HG02840 (cell line): Measurements from ENCODE around the gene NAPB.
A peak's percentile ranks its signal among the peaks of the same experiment; 100 is the strongest.

Experiments used
- ATAC-seq: cut with Tn5 transposase; IDR thresholded peaks from one replicate; pipeline ENCODE4 v1.9.1; 2021; ENCODE audit warnings: mild to moderate bottlenecking, moderate library complexity, moderate number of reproducible peaks; ENCODE audit not compliant: unreplicated experiment, low FRiP score

Gene NAPB

DNA sequence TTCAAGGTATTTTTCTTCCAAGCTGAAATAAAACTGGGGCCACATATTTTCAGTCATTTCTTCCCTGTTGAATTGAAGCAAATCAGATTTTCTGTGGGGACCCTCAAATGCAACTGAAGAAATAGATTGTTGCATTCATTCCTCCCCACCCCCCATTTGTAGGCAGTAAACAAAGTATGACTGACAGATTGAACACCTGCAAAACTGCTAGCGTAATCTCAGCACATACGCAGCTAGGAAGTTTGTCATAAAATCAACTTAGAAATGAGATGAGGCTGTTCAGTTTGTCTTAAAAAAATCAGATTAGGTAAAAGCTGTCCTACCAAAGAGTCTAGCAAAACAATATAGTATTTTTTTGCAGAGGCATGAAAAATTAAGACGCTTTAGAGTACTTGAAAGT lies 50.4 kb downstream of the NAPB start:
- ATAC-seq, result no peak

DNA sequence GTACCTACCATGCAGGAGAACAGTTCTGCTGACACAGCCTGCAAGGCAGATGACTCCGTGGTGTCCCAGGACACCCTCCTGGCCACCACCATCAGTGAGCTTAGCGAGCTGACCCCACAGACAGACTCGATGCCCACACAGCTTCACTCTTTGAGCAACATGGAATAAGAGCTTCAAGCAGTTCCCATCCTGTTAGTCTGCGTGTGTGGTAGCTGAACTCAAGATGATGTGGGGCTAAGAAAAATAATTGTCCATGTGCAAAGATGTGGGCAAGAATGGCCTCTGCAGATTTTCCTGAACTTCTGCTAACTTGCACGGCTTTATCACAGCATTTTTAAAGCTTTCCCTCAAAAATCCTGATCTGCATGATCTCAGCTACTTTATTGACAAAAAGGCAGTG lies 51.0 kb downstream of the NAPB start:
- no peak for ATAC-seq

DNA sequence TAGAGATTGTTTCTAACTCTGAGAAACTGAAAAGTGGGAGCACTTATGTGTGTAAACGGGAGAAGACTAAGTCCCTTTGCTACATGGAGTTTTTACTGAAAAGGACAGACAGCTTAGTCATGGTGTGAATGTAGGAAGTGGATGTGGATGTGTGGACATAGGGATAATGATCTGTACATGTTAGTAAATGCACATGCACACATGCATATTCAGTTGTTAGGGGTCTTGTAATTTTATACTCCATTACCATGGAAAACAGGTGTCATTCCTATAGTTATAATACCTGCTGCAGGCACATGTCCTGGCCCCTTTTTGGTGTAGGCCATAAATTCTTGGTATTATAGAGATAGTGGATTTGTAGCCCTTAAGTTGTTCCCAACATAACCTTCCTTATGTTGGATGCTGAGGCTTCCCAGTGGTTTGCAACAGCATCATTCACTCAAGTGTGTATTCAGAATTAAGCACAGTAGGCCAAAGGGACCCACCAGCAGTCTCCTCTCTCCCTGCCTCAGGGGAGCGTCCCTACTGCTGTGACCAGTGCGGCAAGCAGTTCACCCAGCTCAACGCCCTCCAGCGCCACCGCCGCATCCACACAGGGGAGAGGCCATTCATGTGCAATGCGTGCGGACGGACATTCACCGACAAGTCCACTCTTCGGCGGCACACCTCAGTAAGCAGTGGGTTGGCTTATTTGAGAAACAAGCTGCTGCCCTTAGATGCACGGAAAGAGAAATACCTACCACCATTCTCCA lies 52.0 kb downstream of the NAPB start:
- ATAC-seq, result no peak

DNA sequence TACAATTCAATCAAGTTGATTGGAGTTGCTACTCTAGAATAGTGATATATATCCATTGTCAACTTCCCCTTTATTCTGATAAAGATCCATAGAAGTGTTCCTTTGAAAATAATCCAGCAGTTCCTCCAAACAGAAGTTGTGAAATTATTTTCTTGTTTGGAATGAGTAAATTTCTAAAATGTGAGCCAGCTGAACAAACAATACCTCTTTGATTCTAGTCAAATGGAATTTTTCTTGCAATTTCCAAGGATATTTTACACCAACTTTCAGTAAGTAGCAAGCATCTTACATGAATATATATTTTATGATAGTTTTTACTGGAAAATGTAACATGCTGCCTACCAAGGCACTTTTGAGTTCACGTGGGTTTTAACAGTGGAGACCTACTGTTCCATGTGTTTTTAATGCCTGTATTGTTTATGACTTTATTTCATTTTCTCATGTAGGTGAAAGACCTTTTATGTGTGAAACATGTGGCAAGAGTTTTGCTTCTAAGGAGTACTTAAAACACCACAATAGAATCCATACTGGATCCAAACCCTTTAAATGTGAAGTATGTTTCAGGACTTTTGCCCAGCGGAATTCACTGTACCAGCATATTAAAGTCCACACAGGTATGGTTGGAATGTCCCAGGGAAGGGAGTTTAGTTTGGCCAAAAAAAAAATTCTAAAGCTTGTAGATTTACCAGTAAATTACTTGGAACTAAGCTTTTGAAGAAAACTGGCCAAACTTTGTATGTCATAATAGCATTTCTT lies 52.8 kb downstream of the NAPB start:
- no peak for ATAC-seq

DNA sequence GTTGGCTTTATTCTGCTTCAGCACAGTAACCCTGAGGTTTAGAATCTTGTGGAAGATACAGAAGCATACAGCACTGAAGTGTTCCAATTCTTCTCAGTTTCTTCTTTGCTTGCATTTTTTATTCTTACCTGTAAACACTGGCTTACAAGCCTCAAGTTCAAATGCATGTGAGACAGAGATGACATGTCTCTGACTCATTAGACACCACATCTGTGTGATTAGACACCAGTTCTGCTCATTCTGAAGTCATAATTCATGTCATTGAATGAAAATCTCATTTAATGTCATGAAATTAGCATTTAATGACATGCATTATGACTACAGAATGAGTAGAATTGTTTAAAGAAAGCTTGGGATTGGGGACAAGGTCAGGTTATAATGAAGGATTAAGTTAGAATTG lies 53.5 kb downstream of the NAPB start:
- no peak for ATAC-seq

DNA sequence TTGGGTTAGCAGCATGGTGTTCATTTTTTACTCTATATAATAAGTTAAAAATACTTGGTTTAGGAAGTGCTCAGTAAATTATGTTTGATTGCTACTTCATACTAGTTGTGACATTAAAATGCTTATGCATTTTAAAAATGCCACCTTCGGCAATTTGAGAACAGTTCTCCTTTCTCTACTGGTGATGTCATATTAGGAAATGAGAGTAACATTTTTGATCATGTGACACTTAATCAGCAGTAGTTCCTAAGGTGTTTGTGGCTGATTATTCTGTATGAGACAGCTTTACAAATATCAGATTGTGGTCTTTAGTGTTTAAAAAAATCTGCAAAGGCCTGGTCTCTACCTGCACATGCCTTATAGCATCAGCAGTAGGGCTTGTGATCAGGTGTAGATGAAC lies 54.9 kb downstream of the NAPB start:
- no peak for ATAC-seq

DNA sequence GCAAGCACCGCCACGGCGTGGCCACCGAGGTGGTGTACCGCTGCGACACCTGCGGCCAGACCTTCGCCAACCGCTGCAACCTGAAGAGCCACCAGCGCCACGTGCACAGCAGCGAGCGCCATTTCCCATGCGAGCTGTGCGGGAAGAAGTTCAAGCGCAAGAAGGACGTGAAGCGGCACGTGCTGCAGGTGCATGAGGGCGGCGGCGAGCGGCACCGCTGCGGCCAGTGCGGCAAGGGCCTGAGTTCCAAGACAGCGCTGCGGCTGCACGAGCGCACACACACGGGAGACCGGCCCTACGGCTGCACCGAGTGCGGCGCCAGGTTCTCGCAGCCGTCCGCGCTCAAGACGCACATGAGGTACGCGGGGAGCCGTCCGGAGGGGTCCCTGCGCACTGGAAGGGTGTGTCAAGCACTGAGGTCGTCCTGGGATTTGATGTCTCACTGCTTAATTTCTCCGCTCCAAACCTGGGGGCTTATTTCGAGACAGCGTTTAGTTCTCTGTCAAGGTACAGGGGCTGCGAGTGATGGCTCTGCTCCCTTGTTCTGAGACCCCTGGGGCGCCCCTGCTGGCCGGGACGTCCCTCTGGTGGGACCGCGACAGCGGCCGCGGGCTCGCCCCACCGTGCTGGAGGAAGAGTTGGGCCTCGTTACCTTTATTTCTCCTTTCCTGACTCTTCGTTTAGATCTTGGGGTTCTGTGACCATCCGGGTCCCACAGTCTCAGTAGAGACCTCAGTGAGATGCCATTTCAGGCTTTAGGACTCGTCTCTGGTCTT lies 55.7 kb downstream of the NAPB start:
- ATAC-seq, result no peak

DNA sequence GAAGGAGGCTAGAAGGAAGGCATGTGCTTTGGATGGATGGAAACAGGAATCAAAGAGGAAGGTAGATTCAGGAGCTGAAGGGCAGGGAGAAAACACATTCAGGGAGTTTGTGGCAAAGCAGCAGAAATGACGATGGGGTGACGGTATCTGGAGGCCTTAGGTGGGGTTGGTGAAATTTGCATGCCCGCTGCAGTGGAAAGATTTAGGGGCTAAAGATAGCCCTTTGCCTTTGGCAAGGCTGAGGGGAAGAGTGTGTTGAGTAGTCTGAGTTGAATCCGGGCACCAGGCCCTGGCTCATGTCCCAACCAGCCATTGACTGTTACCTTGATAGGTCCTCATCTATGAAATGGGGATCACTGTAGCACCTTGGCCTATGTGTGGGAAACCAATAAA lies 58.0 kb downstream of the NAPB start:
- no peak for ATAC-seq

DNA sequence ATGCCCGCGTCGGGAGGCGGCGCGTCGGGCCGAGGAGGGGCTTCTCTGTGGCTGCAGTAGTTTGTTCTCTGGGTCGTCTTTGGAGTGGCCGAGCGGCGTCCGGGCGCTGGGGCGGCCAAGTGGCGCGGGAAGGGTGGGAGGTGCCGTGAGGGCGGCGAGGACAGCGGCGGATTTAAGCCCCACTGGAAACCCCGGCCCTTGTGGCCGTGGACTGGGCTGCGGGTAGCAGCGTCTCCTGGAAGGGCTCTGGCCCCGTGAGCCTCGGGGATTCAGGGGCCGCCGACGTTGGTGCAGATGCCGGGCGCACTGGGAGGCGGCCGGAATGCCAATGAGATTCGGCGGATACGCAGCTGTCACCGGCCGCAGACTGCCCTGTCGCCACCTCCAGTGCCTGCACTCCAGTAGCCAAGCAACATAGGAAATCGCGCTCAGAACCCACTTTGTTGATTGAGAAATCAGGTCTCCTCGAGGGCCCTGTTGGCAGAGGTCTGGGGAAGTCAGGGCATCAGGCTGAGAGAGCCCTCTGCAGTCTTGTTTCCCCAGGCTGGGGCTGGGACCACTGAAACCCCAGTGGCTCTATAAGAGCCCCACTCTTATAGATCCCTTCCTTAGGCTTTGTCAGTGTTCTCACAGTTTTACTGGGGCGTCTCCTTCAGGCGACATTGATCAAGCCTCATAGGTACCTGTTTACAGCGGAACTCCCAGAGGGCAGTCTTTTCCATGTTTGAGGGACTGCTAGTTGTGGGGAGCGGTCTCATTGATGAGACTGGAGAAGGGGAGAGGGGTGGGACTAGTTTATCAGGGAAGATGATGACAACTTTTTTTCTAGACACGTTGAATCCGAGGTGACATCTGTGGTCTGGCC lies 58.7 kb downstream of the NAPB start:
- peak; percentile 16 for ATAC-seq

DNA sequence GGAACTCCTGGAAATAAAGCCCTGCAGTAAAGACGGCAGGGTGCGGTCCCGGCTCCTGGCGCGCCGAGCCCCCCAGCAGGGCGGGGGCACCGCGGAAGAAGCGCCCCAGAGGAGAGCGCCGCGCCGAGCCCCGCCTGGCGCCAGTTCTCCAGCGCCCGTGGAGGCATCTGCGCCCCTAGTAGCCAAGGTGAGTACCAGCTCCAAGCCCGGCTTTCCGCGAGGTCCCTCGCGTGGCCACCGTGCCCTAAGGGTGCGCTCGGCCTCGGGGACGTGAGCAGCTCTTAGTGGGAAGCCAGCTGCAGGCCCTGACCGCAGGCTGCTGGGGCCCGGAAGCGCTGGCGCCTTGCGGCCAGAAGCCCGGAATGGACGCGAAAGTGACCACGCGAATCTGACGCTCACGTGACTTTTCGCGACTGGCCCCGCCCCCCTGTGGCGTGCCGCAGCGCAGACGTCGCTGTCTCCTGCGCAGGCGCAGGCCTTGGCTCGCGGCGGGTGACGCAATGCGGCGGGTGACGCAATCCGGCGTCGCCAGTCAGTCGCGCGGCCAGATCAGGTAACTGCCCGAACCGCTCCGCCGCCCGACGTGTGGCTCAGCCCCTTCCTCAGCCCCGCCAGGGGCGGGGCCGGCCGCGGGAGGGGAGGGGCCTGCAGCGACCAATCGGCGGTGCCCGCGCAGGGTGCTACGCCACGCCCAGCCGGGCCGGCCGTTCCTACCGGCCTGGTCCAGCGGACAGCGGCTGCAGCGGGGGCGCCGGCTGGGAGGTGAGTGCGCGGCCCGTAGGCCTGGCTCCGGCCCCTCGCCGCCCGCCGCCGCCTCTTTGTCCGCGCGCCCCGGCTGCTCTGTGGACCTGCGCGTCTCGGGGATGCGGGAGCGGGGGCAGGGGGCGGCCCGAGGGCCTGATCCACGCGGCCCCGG lies 59.6 kb downstream of the NAPB start, which contains the start of gene GZF1:
GZF1 (plus strand) TSS at position 707 of the 916 bp plus-strand sequence. CDS start 2,202 bp downstream, outside the sequence.
- ATAC-seq, result peak; percentile 65

DNA sequence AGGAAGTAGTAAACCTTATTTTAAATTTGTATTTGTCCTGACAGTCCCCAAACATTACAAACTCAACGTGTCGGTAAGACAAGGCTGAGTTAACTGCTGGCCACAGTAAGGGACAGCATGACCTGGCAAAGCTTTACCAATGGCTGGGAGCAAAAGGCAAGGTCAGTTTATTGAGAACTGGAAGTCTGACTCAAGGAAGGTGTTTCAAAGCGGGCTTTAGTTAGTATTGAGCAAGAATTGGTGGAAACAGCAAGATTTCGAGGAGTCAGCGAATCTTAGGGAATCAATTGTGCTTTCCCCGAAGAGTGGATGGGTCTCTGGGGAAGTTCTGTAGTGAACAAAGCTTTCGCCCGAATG lies 60.2 kb downstream of the NAPB start:
- ATAC-seq, result no peak

DNA sequence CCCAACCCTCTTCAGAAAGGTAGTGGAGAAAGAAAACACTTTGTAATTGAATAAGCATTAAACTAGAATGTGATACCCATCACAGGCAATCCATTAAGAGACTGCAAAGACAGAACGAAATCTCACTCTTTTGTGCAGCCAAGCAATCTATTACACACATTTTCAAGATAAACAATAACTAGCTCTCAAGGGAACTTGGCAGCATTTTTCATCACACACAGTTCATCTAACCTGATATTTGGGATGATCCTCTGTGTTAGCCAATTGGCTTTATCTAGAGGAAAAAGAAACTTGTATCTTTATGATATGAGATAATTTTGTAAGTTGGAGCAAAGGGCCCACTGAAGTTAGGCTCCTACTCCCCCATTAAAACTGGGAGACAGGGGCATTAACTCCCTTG lies 60.8 kb downstream of the NAPB start:
- no peak for ATAC-seq

DNA sequence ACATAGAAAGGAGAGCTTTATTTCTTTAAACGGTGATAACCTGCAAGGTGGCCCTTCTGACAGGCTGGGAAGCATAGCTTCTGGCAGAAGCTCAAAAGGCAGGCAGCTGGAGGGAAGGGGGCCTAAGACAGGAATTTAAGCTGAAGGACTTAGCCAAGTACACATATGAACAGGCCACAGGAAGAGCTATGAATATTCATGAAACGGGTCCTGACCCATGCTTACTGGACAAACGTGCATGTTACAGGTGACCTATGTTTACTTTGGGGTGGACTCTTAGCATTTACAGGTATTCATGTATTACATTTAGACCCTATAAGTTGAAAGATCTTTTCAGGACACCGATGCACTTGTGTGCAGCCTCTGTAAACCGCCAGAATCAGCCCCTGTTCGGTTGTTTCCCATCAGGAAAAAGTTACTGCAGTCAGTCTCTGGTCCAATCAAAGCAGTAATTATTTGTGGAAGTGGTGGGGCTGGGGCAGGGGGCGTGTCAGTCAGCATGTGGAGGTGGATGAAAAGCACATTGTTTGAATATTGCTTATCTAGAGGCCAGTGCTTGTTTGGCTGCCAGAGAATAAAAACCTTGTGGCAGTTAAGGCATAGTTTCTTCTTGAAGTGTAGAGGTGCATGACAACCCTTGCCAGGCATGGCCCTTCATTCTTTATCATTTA lies 62.2 kb downstream of the NAPB start:
- ATAC-seq, result no peak

DNA sequence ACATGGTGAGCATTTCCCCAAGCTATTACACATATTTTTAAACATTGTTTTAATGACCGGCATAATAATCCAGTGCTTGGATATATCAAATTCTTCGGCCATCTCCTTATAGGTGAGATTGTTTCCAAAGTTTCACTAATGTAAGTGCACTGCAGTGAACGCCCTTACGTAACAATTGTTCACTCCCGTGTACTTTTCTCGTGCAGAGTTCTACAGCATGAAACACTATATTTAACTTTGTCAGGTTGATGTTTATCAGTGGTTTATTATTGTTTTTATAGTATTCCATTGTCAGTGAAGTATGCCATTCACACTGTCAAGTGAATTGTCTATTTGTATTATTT lies 62.8 kb downstream of the NAPB start:
- no peak for ATAC-seq

DNA sequence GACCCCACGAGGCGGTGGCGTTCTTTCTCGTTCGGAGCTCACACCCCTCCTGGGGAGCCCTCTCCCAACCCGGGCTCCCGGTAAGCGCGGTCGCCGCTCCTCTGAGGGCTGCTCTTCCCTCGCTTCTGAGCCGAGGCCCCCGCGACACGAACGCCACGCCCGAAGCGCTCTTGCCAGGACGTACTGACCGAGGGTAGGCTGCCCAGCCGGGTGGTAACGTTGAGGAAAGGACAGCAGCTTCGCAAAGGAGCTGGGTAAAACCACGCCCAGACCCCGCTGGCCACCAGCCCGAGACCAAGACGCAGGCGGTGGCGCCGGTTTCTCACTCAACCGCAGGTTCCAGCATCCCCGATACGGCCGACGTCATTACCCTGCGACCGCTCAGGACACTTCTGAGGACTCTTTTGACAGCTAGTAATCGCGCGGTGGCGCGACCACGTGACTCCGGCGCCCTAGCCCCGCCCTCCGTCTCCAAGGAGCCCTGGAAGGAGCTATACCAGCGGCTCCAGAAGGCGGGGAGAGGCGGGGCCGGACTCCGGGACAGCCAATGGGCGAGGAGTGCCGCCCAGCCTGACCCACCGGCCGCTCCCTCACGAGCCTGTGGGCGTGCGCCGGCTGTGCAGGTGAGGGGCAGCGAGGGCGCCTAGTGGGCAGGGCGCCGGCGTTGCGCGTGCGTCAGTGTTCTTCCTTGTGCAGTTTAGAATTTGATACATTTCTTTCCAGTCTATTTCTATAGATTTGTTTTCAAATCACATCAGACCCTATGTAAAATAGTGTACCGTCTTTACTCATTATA lies 63.3 kb downstream of the NAPB start:
- peak; percentile 62 for ATAC-seq

DNA sequence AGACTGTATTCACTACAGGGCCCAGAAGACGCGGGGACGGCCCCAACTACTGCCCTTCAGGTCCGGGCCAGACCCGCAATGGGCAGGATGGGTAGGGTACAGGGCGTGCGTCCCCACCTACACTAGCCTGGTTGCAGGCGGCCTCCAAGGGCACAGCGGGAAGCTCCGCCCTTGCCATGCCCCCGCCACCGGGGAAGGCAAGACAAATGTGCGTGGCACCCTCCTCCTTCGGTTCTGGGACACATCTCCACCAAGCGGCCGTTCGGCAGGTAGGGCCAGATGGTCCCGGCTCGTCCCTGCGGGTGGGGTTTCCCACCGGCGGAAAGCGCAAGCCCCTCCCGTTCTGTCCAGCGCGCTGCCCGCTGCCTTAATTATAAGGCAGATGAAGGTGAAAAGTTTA lies 65.1 kb downstream of the NAPB start:
- ATAC-seq, result no peak

DNA sequence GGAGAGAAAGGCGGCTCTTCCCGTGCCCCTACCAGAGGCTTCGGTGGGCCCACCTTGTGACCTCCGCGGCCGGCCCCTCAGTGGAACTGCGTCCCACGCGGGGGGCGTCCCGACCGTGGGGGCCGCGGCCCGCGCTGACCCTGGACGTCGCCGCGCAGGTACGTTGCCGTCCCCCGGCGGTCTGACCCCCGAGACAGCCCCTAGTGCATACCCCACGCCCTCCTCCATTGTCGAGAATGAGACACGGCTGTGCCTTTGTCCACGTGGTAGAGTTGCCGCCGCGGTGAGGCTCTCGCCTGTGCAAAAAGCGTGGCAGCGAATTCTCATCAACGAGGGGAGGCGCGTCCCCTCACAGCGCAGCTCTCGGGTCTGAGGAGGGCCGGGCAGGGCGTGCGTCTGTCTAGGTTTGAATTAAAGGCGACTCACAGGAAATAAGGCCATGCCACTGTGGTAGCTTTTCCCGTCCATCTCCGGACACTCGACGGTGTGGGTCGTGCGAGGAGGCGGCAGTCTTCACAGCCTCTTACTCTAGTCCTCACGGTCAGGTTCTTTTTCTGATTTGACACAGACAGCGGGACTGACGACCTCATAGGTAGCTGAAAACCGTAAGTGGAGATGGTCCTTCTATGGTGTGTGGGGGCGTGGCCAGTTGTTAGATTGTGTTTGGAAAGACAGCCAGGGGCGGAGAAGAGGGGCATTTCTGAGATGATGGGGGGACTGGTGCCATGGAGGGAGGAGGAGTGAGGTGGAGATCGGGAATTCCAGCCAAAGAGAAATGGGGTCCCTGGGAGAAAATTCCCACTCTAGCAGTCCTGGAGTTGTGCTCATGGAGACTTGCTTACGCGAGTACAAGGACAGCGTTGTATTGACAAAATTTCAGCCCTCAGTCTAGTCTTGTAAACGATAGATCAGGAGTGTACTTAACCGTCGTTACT lies 70.1 kb downstream of the NAPB start:
- ATAC-seq, result peak; percentile 24
